ENCODE measurements around the gene PLCH1. TPM values are rescaled to one million over a fixed set of nuclear protein-coding genes. Genes with fewer than 3 reads are reported as not detected.

Gene PLCH1
- total RNA-seq, 2 experiments from 2014 or later, result 0.06 TPM; not detected in 1

DNA sequence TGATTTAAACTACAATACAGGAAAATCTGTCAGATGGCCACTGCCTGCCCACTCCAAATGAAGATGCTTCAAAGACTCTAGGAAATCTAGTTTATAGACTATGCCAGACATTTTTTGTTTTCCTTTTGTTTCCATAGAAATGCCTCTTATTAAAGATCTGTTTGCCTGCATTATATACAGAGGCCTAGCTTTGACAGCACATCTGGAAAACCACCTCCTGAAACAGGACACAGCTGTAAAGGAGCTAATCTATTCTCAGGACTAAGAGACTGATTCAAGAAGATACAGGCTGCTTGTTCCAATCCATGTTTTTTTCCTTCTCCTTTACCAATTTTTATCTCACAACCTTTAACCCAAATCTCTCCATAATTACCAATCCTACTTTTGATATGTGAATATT is 376.1 kb downstream of the PLCH1 start:
- no peak for DNase-seq (ENCODE audit: low spot score)
- Histone ChIP-seq H3K4me3 (ENCODE audit: low read depth, low read length, poor library complexity, severe bottlenecking) (no peak overlapping the region), H3K36me3 (ENCODE audit: insufficient read depth, low read length) (no peaks in the 10 kb centered on the region; the same call in 1 of the 2 replicates), H3K4me2 (ENCODE audit: low read length) (no peak overlapping the region), H4K20me1 (ENCODE audit: insufficient read depth, low read length) (no peaks in the 10 kb centered on the region), H3K27ac (ENCODE audit: low read depth, low read length, poor library complexity, severe bottlenecking) (no peak overlapping the region), H3K9me2 (ENCODE audit: insufficient read depth, low read length) (no peaks in the 10 kb centered on the region), H2AFZ (ENCODE audit: low read length) (no peak overlapping the region), H3K9me3 (ENCODE audit: low read length) (peaks cover 25% of the 10 kb centered on the region; the same call in 1 of the 2 replicates), H3K4me1 (ENCODE audit: insufficient read depth, low read length, poor library complexity, severe bottlenecking) (peaks cover 22% of the 10 kb centered on the region), H3K79me2 (ENCODE audit: insufficient read depth, low read depth, low read length) (no peaks in the 10 kb centered on the region)
- TF ChIP-seq, protein P1, sequence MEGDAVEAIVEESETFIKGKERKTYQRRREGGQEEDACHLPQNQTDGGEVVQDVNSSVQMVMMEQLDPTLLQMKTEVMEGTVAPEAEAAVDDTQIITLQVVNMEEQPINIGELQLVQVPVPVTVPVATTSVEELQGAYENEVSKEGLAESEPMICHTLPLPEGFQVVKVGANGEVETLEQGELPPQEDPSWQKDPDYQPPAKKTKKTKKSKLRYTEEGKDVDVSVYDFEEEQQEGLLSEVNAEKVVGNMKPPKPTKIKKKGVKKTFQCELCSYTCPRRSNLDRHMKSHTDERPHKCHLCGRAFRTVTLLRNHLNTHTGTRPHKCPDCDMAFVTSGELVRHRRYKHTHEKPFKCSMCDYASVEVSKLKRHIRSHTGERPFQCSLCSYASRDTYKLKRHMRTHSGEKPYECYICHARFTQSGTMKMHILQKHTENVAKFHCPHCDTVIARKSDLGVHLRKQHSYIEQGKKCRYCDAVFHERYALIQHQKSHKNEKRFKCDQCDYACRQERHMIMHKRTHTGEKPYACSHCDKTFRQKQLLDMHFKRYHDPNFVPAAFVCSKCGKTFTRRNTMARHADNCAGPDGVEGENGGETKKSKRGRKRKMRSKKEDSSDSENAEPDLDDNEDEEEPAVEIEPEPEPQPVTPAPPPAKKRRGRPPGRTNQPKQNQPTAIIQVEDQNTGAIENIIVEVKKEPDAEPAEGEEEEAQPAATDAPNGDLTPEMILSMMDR (conservative IDR thresholded peaks at IDR 0.05; ENCODE audit: low read length), result no peak
- no peak for TF ChIP-seq EZH2phosphoT487 (IDR thresholded peaks at IDR 0.05; ENCODE audit: borderline replicate concordance, low read depth, low read length)
- POLR2A ChIA-PET, result no interaction called here
- intact Hi-C loops (cut with micrococcal nuclease; ENCODE audit: unreplicated experiment), result no loop called here
- BruUV-seq (replicated peaks), result no TSS peak
- CTCF ChIA-PET (ENCODE audit: unreplicated experiment), result no interaction called here

- H3K4me2 ChIP-seq (ENCODE audit: low read length), result peak overlapping the region; percentile 51
- H3K36me3 ChIP-seq (ENCODE audit: insufficient read depth, low read length), result no peaks in the 10 kb centered on the region; the same call in 1 of the 2 replicates
- intact Hi-C loops (cut with micrococcal nuclease; ENCODE audit: unreplicated experiment), result no loop called here
- peak; percentile 24 for DNase-seq (ENCODE audit: low spot score)
- TF ChIP-seq, protein P1 (conservative IDR thresholded peaks at IDR 0.05; ENCODE audit: low read length), result no peak
- no peak for TF ChIP-seq EZH2phosphoT487 (IDR thresholded peaks at IDR 0.05; ENCODE audit: borderline replicate concordance, low read depth, low read length)
- CTCF ChIA-PET (ENCODE audit: unreplicated experiment), result no interaction called here
- no TSS peak for BruUV-seq (replicated peaks)
- peak overlapping the region; percentile 77 for H2AFZ ChIP-seq (ENCODE audit: low read length)
- H3K4me3 ChIP-seq (ENCODE audit: low read depth, low read length, poor library complexity, severe bottlenecking), result peak overlapping the region; percentile 24
- no peaks in the 10 kb centered on the region for H4K20me1 ChIP-seq (ENCODE audit: insufficient read depth, low read length)
- peak overlapping the region; percentile 45 for H3K27ac ChIP-seq (ENCODE audit: low read depth, low read length, poor library complexity, severe bottlenecking)
- peaks cover 22% of the 10 kb centered on the region for H3K4me1 ChIP-seq (ENCODE audit: insufficient read depth, low read length, poor library complexity, severe bottlenecking)
- no peaks in the 10 kb centered on the region for H3K9me2 ChIP-seq (ENCODE audit: insufficient read depth, low read length)
- peaks cover 25% of the 10 kb centered on the region; the same call in 1 of the 2 replicates for H3K9me3 ChIP-seq (ENCODE audit: low read length)
- H3K79me2 ChIP-seq (ENCODE audit: insufficient read depth, low read depth, low read length), result no peaks in the 10 kb centered on the region
- POLR2A ChIA-PET, result interaction anchor here (0.6 kb wide), 1 partner anchor 157 kb away, joined by 4 read pairs; no protein-coding TSS in a partner anchor
Measured at GRCh38 chr3:155367506-155367905, 377.4 kb downstream of the PLCH1 start.

GRCh38 chr3:155365178-155365783 is 379.6 kb downstream of the PLCH1 start:
- H4K20me1 ChIP-seq (ENCODE audit: insufficient read depth, low read length), result no peaks in the 10 kb centered on the region
- no TSS peak for BruUV-seq (replicated peaks)
- peaks cover 22% of the 10 kb centered on the region for H3K4me1 ChIP-seq (ENCODE audit: insufficient read depth, low read length, poor library complexity, severe bottlenecking)
- no peaks in the 10 kb centered on the region; the same call in 1 of the 2 replicates for H3K36me3 ChIP-seq (ENCODE audit: insufficient read depth, low read length)
- no peaks in the 10 kb centered on the region for H3K9me2 ChIP-seq (ENCODE audit: insufficient read depth, low read length)
- no peak overlapping the region for H3K4me2 ChIP-seq (ENCODE audit: low read length)
- no peak overlapping the region for H3K4me3 ChIP-seq (ENCODE audit: low read depth, low read length, poor library complexity, severe bottlenecking)
- CTCF ChIA-PET (ENCODE audit: unreplicated experiment), result no interaction called here
- H3K27ac ChIP-seq (ENCODE audit: low read depth, low read length, poor library complexity, severe bottlenecking), result no peak overlapping the region
- POLR2A ChIA-PET, result no interaction called here
- no peak for DNase-seq (ENCODE audit: low spot score)
- TF ChIP-seq, protein P1 (conservative IDR thresholded peaks at IDR 0.05; ENCODE audit: low read length), result no peak
- TF ChIP-seq EZH2phosphoT487 (IDR thresholded peaks at IDR 0.05; ENCODE audit: borderline replicate concordance, low read depth, low read length), result no peak
- H2AFZ ChIP-seq (ENCODE audit: low read length), result no peak overlapping the region
- no peaks in the 10 kb centered on the region for H3K79me2 ChIP-seq (ENCODE audit: insufficient read depth, low read depth, low read length)
- intact Hi-C loops (cut with micrococcal nuclease; ENCODE audit: unreplicated experiment), result no loop called here
- H3K9me3 ChIP-seq (ENCODE audit: low read length), result peaks cover 25% of the 10 kb centered on the region; the same call in 1 of the 2 replicates

Measured in OCI-LY7 (cell line).